Panc1 (cell line): ENCODE measurements around the gene STYXL1.

Source experiments
- POLR2AphosphoS5 ChIP-seq: IDR thresholded peaks from 2 replicates; pipeline ENCODE4 v1.6.1; 2012; ENCODE audit warnings: mild to moderate bottlenecking, low read depth, low read length, moderate library complexity
- REST ChIP-seq, 2 experiments: IDR thresholded peaks; 2 replicates each; pipeline ENCODE4 v1.6.1; 2011 to 2012; ENCODE audit warnings: low read depth in 2 of 2, control low read depth in 1 of 2, low read length in 1 of 2, mild to moderate bottlenecking in 1 of 2, moderate library complexity in 1 of 2; ENCODE audit not compliant: insufficient read depth in 1 of 2
- TF ChIP-seq, protein P1 (sequence below): fragments of 450-650 bp; IDR thresholded peaks from 2 replicates; pipeline ENCODE4 v1.5.1; 2017; ENCODE audit warnings: mild to moderate bottlenecking

DNA sequence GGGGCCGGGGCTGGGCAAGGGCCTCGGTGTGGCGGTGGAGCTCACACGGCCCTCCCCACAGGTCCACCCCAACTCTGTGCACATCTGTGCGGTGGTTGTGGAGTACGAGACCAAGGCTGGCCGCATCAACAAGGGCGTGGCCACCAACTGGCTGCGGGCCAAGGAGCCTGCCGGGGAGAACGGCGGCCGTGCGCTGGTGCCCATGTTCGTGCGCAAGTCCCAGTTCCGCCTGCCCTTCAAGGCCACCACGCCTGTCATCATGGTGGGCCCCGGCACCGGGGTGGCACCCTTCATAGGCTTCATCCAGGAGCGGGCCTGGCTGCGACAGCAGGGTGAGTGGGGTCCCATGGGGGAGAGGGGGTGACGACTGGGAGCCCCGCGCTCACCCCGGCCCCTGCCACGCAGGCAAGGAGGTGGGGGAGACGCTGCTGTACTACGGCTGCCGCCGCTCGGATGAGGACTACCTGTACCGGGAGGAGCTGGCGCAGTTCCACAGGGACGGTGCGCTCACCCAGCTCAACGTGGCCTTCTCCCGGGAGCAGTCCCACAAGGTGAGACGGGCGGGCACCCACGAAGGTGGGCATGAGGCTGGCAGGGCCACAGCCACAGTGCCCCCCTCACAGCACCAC lies 62.2 kb downstream of the STYXL1 start:
- no peak for TF ChIP-seq REST (IDR thresholded peaks at IDR 0.05; ENCODE audit: insufficient read depth in 1 of 2, low read depth in 2 of 2, low read length in 1 of 2)
- TF ChIP-seq, protein P1, sequence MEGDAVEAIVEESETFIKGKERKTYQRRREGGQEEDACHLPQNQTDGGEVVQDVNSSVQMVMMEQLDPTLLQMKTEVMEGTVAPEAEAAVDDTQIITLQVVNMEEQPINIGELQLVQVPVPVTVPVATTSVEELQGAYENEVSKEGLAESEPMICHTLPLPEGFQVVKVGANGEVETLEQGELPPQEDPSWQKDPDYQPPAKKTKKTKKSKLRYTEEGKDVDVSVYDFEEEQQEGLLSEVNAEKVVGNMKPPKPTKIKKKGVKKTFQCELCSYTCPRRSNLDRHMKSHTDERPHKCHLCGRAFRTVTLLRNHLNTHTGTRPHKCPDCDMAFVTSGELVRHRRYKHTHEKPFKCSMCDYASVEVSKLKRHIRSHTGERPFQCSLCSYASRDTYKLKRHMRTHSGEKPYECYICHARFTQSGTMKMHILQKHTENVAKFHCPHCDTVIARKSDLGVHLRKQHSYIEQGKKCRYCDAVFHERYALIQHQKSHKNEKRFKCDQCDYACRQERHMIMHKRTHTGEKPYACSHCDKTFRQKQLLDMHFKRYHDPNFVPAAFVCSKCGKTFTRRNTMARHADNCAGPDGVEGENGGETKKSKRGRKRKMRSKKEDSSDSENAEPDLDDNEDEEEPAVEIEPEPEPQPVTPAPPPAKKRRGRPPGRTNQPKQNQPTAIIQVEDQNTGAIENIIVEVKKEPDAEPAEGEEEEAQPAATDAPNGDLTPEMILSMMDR: no peak
- TF ChIP-seq POLR2AphosphoS5: no peak
